ENCODE results near the gene OSER1.
"Not testable (repeated sequence)": the region's sequence is repeated elsewhere in the genome, so short reads cannot be mapped to it uniquely, and the experiment has no call there.

OSER1 gene

DNA sequence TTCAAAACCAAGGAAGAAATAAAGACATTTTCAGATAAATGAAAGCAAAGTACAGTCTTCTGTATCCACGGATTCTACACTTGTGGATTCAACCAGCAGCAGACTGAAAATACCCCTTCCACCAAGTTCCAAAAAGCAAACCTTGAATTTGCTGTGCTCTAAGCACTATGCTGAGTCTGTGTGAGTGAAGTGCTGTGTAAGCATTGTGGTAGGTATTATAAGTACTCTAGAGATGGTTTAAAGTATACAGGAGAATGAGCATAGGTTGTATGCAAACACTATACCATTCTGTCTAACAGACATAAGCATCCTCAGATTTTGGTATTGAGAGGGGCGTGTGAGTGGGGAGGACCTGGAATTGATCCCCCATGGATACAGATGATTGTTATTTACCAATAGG lies 9.6 kb downstream of the OSER1 start:
- DNase-seq (ENCODE audit: low spot score), result no peak

DNA sequence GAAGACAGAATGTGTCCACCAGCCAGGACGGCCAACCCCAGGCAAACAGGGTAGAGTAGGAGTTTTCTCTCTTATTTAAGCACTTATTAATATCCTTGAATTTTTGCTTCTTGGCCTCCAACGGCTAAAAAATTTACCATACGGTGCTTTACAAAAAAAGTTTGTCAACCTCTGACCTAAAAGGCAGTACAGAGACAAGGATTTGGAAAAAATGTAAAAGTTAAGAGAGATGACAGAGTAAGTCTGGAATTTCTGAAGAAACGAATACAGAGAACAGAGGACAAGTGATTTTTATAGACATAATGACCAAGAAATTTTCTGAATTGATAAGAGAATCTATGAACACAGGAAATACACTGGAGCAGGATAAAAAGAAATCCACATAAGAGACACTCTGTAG lies 10.2 kb downstream of the OSER1 start:
- no peak for DNase-seq (ENCODE audit: low spot score)

DNA sequence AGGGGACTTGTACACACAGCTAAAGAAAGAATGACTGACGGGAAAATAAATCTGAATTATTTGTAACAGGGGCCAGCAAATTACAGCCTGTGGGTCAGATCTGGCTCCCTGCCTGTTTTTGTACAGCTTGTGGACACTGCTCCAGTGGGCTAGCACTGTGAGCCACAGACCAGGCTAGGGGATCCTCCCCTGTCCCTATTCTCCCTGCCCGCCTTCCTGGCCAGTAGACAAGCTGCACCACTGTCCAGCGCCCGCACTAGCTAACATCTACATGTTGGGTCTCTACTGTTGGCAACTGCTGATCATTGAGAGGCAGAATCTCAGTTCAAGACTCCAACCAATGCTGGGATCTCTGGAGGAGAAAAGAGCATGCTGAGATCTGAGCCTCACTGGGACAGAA lies 10.7 kb downstream of the OSER1 start:
- no peak for DNase-seq (ENCODE audit: low spot score)

DNA sequence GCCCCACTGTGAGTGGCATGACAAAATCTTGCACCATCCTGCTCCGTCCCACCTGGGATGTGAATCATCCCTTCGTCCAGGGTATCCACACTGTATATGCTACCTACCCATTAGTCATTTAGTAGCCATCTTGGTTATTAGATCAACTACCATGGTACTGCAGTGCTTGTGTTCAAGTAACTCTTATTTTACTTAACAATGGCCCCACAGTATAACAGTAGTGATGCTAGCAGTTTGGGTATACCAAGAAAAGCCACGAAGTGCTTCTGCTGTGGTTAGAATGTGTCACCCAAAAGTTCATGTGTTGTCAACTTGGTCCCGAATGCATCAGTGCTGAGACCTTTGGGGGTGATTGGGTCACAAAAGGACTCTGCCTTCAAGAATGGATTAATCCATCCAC lies 11.7 kb downstream of the OSER1 start:
- DNase-seq (ENCODE audit: low spot score), result no peak

DNA sequence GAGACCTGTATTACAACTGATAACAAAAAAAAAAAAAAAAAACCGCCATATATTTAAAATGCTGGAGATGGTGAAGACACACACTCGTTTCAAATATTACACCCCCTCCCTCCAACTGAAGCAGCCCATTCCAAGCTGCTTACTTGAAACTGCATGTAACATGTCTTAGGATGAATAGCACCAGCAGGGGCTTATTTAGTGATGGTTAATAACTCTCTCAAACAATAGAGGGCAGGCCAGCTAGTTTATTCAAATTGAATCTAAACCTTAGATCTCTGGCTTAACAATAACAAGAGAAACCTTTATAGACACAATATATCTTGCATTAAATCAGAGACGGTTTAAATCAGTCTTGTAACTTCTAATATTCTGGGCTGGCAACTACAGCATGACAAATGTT lies 14.3 kb downstream of the OSER1 start:
- DNase-seq (ENCODE audit: low spot score), result no peak

DNA sequence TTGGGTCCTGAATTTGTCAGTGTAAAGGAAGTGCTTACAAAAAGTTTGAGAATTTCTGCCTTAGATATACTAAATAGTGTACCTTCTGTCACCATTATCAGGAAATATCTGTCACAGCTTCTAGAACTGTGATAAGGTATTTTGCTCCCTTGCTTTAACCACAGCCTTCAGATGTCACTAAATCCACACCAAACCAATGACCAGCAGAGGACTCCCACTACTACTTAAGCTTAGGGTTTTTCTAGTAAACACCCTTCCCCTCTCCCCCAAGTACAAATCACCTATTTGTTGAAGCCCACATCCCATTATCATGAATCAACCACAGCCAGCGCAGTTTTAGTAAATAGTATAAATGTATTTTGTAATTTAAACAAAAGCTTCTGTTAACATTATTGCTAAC lies 15.0 kb downstream of the OSER1 start:
- no peak for DNase-seq (ENCODE audit: low spot score)

DNA sequence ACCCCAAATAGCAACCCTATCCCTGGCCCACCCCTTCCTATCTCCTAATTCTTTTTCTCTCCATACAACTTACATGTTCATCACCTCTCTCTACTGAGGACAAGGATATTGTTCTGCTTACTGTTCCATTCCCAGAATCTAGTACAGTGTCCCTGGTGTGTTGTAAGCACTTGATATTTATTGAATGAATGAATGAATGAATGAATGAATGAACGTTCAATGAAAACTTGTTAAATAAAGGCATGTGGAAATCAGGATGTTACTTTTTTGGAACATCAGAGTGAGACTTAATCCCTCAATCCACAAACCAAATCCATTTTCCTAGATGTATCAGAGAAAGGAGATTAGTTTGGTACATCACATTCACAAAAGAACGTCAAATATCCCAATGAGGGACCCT lies 16.8 kb downstream of the OSER1 start:
- no peak for DNase-seq (ENCODE audit: low spot score)

DNA sequence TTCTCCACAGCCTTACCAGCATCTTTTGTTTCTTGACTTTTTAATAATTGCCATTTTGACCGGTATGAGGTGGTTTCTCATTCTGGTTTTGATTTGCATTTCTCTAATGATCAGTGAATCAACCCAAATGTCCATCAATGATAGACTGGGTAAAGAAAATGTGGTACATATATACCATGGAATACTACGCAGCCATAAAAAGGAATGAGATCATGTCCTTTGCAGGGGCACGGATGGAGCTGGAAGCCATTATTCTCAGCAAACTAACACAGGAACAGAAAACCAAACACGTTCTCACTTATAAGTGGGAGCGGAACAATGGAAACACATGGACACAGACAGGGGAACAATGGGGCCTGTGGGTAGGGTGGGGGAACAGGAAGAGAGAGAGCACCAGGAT lies 18.9 kb downstream of the OSER1 start:
- not testable (repeated sequence) for DNase-seq (ENCODE audit: low spot score)

DNA sequence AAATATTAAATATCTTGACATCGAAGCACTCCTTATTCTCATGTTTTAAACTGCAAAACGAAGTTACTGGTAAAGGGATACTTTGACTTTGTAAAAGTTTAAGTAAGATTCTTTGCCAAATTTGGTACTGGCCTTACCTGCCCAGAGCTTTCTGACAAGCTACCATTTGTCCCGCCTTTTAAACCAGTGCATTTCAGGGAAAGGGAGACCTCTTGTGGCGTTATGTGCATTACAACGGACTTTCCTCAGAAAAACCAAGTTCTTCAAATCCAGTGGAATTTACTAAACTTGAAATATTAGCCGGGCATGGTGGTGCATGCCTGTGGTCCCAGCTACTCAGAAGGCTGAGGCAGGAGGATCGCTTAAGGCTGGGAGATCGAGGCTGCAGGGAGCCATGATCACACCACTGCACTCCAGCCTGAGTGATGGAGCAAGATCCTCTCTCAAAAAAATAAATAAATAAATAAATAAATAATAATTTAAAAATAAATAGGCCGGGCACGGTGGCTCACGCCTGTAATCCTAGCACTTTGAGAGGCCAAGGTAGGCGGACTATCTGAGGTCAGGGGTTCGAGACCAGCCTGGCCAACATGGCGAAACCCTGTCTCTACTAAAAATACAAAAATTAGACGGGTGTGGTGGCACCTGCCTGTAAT lies 20.2 kb downstream of the OSER1 start:
- peak; percentile 78 for DNase-seq (ENCODE audit: low spot score)

DNA sequence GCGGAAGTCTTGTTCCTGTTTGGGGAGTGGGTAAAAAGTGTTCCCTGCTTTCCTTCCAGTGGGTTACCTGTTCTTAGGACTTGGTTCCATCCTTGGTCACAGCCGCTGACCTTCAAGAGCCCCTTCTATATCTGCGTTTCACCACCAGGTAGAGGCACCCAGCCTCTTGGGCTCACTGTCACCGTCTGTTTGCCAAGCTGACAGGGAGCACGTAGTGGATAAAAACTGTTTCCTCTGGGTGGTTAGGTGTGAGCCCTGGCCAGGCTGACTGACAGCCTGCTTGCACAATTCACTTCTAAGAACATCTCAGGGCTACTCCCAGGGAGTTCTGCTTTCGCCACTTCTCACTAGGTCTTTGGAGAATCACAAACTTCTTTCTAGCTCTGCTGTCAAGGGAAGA lies 21.8 kb downstream of the OSER1 start:
- no peak for DNase-seq (ENCODE audit: low spot score)

DNA sequence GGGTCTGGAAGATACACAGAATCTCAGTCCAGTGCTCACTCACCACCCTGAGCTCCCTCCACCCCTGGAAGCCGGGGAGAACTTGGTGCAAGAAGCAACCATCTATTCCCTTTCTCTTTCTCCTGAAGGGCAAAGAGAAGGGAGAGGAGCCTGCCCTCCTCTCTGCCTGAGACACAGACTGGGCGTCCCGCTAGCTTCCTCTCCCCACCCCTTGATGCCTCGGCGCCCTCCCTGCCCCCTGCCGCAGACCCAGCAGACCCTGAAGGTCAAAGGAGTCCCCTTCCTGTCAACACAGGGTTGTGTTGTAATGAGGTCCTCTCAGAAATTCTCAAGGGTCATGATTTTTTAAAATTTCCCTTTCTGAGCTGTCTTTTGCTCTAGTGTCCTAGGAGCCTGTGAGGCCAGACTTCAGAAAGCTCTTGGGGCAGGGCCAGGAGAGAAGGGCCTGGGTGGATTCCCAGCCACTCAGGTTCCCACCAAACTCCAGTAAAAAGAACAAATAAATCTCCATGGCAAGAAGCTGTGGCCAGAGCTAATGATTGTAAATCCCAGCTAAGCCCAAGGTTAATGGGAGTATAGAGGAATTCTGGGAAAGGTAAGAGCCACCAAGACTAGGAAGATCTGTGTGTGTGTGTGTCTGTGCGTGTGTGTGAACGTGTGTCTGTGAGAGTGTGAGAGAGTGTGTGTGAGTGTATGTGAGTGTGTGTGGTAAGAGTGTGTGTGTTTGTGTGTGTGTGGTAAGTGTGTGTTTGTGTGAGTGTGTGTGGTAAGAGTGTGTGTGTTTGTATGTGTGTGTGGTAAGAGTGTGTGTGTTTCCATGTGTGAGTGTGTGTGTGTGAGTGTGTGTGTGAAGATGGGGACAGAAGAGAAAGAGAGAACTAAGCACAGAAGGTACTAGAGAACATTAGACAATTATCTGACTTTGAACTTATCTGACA lies 22.5 kb downstream of the OSER1 start:
- DNase-seq (ENCODE audit: low spot score), result no peak

DNA sequence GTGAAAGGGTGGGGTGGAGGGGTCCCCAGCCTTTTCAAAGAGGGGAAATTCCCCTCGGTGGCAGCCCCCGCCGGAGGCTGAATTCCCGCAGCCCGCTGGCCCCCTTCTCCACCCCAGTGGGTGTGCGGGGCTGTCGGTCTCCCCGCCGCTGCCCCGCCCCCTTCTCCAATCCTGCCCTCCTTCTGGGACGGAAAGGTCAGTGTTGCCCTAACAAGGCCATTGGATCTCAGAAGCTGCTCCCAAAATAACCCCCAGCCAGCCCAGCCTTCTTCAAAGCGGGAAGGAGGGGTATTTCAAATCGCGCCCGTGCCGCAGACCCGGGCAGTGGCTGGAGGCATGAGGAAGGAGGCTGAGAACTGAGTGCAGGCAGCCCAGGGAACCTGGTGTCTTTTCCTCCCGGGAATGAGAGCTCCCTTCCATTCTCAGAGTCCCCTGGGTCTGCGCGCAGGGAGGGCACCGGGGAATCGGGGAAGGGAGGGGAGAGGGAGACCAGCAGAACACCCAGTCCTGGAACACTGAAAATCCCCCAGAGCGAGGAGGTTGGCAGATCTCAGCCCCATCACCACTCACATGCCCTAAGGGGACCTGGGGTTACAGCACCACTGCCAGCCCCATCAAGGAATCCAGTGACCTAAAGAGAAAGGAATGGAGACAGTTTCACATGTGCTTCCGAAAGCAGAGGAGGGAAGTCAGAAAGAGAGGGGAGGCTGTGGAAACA lies 23.4 kb downstream of the OSER1 start, which contains the start of gene JPH2:
Gene JPH2, minus strand, starts transcription at position 135 of the 718 bp plus-strand sequence. CDS start 483 bp downstream, outside the sequence.
- DNase-seq (ENCODE audit: low spot score), result no peak

DNA sequence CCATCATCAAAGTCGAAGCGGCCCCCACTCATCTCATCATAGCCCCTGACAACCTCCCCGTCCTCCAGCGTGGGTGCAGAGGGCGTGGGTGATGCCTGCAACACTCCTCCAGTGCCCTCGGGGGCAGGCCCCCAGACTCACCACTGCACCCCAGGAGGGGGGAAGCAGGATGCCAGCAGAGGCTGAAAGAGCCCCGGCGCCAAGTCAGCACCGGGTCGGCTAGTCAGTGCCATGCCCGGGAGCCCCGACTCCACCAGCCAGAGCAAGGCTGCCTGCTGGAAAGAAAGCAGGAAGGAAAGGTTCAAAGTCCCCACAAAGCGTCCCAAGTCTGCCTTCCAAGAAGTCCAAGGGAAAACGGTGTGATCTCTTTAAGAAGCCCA lies 23.9 kb downstream of the OSER1 start:
- no peak for DNase-seq (ENCODE audit: low spot score)

DNA sequence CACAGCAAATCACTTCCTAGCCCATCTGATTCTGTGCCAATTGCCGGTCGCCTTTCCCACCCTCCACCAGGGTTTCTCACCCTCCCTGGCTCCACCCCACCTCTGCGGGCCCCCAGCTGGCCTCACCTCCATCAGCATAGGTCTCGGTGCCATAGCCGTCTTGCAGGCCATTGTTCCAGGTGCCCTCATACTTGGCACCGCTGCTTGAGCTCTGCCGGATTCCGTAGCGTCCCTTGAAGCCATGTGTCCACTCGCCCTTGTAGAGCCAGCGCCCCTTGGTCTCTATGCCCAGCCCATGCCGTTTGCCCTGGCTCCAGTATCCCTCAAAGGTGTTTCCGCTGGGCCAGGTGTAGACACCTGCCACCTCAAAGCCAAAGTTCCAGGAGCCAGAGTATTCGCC lies 24.4 kb downstream of the OSER1 start:
- DNase-seq (ENCODE audit: low spot score), result no peak

DNA sequence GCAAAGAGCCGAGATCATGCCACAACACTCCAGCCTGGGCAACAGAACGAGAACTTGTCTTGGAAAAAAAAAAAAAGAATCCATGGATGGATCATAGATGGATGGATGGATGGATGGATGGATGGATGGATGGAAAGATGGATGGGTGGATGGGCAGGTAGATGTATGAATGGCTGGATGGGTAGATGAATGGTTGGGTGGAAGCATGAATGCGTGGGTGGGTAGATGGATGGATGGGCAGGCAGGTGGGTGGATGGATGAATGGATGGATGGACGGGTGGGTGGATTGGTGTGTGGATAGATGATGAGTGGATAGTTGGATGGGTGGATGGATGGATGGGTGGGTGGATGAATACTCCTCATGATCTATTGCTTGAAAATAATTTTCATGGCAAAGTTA lies 25.0 kb downstream of the OSER1 start:
- DNase-seq (ENCODE audit: low spot score), result no peak

DNA sequence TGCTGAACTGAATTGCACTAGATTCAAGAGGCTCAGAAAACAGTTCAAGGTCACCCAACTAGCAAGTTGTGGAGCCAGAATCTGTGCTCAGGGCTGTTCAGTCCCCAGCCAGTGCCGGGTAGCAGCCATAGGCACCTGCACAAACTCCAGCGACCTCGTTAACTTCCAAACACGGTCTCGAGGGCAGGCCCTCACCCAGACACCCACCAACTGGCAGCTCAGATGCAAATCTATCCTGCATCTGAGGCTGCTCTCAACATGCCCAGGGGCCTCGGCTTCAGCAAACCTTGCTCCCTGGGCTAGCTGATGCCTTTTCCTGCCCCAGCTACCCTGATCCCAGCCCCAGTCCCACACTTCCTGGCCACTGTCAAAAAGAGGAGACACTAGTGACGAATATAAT lies 27.3 kb downstream of the OSER1 start:
- no peak for DNase-seq (ENCODE audit: low spot score)

DNA sequence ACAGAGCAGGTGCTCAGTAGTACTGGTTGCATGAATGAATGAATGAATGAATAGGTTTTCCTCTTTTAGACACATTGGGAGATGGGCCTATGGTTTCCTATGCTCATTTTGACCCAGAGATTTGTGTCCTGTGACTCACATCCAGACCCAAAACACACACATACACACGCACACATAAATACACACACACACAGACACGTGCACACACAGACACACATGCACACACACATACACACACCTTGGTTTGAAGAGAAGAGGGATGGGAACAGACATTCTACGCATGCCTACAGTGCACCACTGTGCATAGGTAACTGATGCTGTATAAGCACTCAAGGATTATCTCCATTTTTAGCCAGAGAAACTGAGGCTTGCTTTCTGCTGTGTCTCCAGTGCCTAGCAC lies 27.7 kb downstream of the OSER1 start:
- no peak for DNase-seq (ENCODE audit: low spot score)

DNA sequence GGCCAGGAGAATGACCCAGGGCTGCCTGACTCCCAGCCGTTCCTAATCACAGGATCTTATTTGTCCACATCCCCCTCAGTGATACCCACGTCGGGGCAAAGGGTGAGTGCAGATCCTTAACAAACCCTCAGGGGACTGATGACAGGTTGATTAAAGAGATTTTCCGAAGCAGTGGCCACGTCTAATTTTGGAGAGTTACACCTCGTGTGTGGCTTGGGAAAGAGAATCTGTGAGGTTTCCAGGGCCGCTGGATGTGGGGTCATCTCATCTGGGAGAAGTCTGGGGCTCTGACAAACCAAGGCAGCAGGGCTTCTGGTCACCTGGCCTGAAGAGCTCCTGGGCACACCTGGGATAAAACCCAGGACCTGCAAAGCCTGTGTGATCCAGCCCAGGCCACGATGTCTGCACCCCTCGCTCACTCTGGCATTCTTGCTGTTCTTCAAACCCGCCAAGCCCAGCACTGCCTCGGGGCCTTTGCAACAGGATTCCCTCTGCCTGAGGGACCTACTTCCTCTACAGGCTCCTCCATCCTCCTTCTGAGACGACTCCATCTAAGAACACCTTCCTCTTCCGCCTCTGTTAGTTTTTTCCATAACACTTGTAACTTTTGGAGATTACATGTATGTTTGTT lies 28.3 kb downstream of the OSER1 start:
- no peak for DNase-seq (ENCODE audit: low spot score)

DNA sequence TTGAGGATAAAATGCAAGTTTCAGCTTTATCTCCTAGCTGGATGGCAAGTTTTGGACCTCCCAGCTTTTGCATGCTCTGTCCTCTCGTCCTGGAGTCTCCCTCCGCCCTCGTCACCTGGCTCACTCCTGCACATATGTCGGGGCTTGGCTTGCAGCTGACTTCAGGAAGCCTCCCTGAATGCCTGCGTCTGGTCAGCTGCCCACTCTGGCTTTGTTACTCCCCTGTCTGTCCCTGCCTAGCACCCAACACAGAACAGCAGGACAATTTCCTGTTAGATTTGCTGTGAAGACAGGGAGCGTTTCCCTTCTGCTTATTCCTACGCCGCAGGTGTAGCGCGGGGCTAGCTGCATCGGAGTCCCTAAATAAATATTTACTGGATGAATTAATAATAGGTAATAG lies 29.0 kb downstream of the OSER1 start:
- DNase-seq (ENCODE audit: low spot score), result no peak

DNA sequence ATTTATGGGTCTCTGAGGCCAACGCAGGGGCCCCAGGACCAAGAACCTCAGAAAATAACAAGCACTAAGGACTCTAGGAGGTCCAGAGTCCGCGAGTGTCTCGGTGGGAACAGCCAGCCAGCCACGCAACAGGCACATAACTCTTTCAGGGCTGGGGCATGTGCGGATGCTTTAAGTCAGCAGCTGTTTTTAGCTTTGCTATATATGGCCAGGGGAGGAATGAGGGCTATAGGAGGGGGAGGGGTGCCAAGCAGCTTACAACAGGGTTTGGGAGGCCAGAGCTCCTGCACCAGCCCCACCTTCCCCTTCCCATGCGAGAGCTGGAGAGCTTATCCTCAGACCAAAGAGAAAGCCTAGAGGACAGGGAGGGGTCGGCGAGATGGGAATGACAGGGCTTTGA lies 29.8 kb downstream of the OSER1 start:
- no peak for DNase-seq (ENCODE audit: low spot score)

DNA sequence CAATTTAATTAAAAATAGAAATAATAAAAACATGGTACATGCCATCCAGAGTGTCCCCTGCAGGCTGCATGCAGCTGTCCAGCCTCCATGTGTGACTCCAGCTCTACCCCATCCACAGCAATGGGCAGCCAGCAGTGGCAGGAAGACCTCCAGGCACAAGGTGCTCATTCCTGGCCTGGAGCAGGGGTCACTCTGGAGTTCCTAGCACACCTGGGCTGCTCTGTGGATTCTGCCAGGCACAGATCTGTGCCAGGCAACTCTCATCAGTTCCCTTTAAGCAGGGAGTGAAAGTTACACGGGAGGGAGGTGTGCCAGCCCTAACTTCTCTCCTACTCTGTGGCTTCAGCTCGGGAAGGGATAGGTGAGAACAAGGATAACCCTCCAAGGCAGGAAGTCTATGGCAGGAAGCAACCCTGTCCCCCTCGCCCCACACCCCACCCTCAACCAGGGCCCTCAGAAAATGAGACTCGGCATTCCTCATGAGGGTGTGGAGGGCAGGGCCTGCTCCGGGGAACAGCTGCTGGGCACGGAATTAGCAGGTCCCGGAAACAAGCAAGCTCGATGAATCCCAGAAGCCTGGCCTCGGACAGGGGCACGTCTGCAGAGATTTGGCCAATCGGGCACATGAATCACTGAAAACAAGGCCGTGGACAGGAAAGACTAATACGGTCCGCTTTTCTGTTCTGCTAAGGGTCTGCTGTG lies 33.6 kb downstream of the OSER1 start:
- DNase-seq (ENCODE audit: low spot score), result no peak

Data from HuH-7 (cell line).